DOHH2 (cell line): ENCODE data around the gene SCN2B.

ENCODE experiments used
- H3F3A ChIP-seq: fragments of 200-600 bp; sonication (generic), shearing (Covaris generic); 2 replicates; pipeline ENCODE4 v1.6.0; 2016; ENCODE audit warnings: antibody characterized with exemption, mild to moderate bottlenecking; ENCODE audit not compliant: control insufficient read depth, insufficient read depth
- H3K27ac ChIP-seq: fragments of 200-600 bp; sonication (generic); 2 replicates; pipeline ENCODE4 v1.5.1; 2014; ENCODE audit warnings: low read depth, mild to moderate bottlenecking, low read length, moderate library complexity
- H3K27me3 ChIP-seq: fragments of 200-600 bp; sonication (generic); 2 replicates; pipeline ENCODE4 v1.6.1; 2014; ENCODE audit warnings: mild to moderate bottlenecking, low read length, mixed read lengths; ENCODE audit not compliant: control insufficient read depth
- H3K36me3 ChIP-seq: fragments of 200-600 bp; sonication (generic); 2 replicates; pipeline ENCODE4 v1.6.1; 2014; ENCODE audit warnings: mild to moderate bottlenecking, low read length, moderate library complexity, mixed read lengths; ENCODE audit not compliant: control insufficient read depth
- H3K4me1 ChIP-seq: fragments of 200-600 bp; sonication (generic); 2 replicates; pipeline ENCODE4 v1.6.1; 2014; ENCODE audit warnings: mild to moderate bottlenecking, low read length, mixed read lengths; ENCODE audit not compliant: control insufficient read depth
- H3K4me2 ChIP-seq: fragments of 200-600 bp; sonication (generic); 2 replicates; pipeline ENCODE4 v1.6.0; 2014; ENCODE audit warnings: mild to moderate bottlenecking, low read length, moderate library complexity
- H3K4me3 ChIP-seq: fragments of 200-600 bp; sonication (generic); 2 replicates; pipeline ENCODE4 v1.5.1; 2014; ENCODE audit warnings: mild to moderate bottlenecking, low read length, mixed read lengths
- H3K79me2 ChIP-seq: fragments of 200-600 bp; sonication (generic); 2 replicates; pipeline ENCODE4 v1.6.1; 2014; ENCODE audit warnings: mild to moderate bottlenecking, low read length, mixed read lengths; ENCODE audit not compliant: control insufficient read depth
- H3K9me2 ChIP-seq: fragments of 200-600 bp; sonication (generic); replicated peaks from 2 replicates; pipeline ENCODE4 v1.6.1; 2014; ENCODE audit warnings: mild to moderate bottlenecking, low read length, mixed read lengths; ENCODE audit not compliant: control insufficient read depth
- H3K9me3 ChIP-seq: fragments of 200-600 bp; sonication (generic); 2 replicates; pipeline ENCODE4 v1.6.1; 2014; ENCODE audit warnings: antibody characterized with exemption, low read length, mixed read lengths; ENCODE audit not compliant: control insufficient read depth, insufficient read depth
- H4K20me1 ChIP-seq: fragments of 200-600 bp; sonication (generic); 2 replicates; pipeline ENCODE4 v1.6.0; 2014; ENCODE audit warnings: low read depth, mild to moderate bottlenecking, antibody characterized with exemption, low read length, moderate library complexity; ENCODE audit not compliant: control insufficient read depth, insufficient read depth
- EZH2phosphoT487 ChIP-seq: fragments of 200-600 bp; sonication (generic); IDR thresholded peaks from 2 replicates; pipeline ENCODE4 v1.6.1; 2017; ENCODE audit warnings: borderline replicate concordance, mild to moderate bottlenecking, antibody characterized with exemption, low read length, moderate library complexity, mixed read lengths
- TF ChIP-seq, protein P1 (sequence below): fragments of 200-600 bp; sonication (generic); IDR thresholded peaks from one replicate; pipeline ENCODE4 v1.5.1; 2014; ENCODE audit warnings: antibody characterized with exemption, mild to moderate bottlenecking, low read depth, low read length; ENCODE audit not compliant: poor library complexity, severe bottlenecking

Gene SCN2B

DNA sequence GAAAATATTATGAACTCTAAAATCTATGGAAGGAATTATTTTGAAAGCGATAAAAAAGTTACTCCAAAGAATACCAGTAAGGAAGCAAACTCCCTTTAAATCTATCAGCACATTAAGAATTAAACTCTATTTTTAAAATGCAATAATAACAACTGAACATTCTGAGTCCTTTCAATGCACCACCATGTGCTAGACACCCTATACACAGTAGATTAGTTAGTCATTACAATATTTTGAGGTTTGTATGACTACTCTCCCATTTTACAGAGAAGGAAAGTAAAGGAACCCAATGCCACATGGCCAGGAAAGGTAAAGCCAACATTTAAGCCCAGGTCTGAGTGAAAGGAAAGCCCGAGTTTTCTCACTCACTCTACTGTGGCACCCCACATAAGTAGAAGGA is 30.6 kb upstream of the SCN2B start:
- TF ChIP-seq EZH2phosphoT487 = no peak
- TF ChIP-seq, protein P1, sequence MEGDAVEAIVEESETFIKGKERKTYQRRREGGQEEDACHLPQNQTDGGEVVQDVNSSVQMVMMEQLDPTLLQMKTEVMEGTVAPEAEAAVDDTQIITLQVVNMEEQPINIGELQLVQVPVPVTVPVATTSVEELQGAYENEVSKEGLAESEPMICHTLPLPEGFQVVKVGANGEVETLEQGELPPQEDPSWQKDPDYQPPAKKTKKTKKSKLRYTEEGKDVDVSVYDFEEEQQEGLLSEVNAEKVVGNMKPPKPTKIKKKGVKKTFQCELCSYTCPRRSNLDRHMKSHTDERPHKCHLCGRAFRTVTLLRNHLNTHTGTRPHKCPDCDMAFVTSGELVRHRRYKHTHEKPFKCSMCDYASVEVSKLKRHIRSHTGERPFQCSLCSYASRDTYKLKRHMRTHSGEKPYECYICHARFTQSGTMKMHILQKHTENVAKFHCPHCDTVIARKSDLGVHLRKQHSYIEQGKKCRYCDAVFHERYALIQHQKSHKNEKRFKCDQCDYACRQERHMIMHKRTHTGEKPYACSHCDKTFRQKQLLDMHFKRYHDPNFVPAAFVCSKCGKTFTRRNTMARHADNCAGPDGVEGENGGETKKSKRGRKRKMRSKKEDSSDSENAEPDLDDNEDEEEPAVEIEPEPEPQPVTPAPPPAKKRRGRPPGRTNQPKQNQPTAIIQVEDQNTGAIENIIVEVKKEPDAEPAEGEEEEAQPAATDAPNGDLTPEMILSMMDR = no peak
- H3K27me3 ChIP-seq = no peaks in the 10 kb centered on the region
- H3K9me3 ChIP-seq = no peaks in the 10 kb centered on the region
- H3K36me3 ChIP-seq = no peaks in the 10 kb centered on the region
- H3K79me2 ChIP-seq = no peaks in the 10 kb centered on the region
- peaks cover 17% of the 10 kb centered on the region for H3K4me1 ChIP-seq
- no peaks in the 10 kb centered on the region for H4K20me1 ChIP-seq
- H3K27ac ChIP-seq = peak overlapping the region; percentile 51
- H3K4me2 ChIP-seq = peak overlapping the region; percentile 58
- no peaks in the 10 kb centered on the region for H3F3A ChIP-seq
- H3K4me3 ChIP-seq = peak overlapping the region; percentile 52
- no peaks in the 10 kb centered on the region for H3K9me2 ChIP-seq

DNA sequence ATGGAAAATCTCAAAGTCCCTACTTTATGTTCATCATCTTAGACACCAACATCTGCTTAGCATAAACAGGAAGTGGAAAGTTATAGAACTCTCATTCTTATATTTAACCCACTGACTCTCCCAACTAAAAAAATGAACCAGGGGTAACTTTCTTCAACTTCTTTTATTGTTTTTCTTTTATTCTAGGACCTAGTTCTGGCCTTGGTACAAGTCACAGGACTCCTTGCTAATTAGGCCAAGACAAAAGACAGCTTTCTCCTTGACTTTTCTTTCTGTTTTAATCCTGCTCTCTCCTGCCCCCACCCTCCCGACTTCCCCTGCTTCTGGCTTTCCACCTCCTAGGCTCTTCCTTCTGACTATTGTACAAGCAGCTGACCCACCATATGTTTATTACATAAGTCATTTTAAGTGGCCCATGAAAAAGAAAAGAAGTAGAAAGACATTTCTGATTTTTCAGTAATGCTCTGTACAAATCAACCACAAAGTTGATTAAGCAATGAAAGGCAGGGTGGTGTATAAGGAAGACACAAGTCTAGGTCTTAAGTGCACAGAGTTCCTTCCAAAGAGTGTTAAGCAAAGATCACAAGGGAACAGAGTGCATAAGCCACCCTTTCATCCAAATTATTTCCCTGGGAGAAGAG is 30.1 kb upstream of the SCN2B start:
- no peaks in the 10 kb centered on the region for H4K20me1 ChIP-seq
- H3K36me3 ChIP-seq = no peaks in the 10 kb centered on the region
- H3F3A ChIP-seq = no peaks in the 10 kb centered on the region
- no peaks in the 10 kb centered on the region for H3K9me3 ChIP-seq
- peaks cover 17% of the 10 kb centered on the region for H3K4me1 ChIP-seq
- no peak for TF ChIP-seq EZH2phosphoT487
- TF ChIP-seq, protein P1 = no peak
- H3K27me3 ChIP-seq = no peaks in the 10 kb centered on the region
- no peaks in the 10 kb centered on the region for H3K9me2 ChIP-seq
- H3K4me2 ChIP-seq = peak overlapping the region; percentile 58
- H3K4me3 ChIP-seq = peak overlapping the region; percentile 52
- H3K27ac ChIP-seq = peak overlapping the region; percentile 51
- H3K79me2 ChIP-seq = no peaks in the 10 kb centered on the region

DNA sequence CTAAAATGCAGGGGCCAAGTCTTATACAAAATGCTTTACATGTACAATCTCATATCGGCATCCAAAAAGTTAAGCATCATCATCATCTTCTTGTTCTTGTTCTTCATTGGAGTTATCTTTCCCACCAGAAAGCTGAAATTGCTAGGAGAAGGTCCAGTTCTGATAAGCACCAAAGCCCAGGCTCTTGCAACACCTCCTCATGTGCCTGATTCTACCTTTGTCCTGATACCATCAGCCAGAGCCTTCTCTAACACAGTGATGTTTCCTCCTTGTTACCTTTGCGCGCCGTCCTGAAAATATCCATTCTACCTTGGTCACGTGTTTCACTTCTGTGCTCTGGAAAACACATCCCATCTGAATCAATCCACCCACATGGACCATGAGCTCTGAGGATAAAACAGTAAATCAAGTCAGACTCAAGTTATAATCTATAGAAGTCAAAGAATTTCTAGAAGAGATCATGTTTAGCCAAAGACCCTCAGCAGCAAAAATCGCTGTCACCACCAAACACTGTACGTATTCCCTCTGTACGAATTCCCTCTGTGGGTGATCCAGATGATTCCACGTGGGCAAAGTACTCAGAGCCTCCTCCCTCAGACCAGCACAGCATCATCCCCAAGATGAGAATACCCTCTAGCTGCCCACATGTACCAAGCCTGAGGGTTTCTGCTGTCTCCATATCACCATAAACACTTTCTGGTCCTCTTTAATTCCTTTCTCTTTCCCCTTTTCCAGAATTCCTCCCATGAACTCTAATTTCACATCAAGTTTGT is 29.4 kb upstream of the SCN2B start:
- H3K9me2 ChIP-seq = no peaks in the 10 kb centered on the region
- H3K9me3 ChIP-seq = no peaks in the 10 kb centered on the region
- peak overlapping the region; percentile 52 for H3K4me3 ChIP-seq
- H3K4me1 ChIP-seq = peaks cover 17% of the 10 kb centered on the region
- H3K27ac ChIP-seq = peak overlapping the region; percentile 51
- H3F3A ChIP-seq = no peaks in the 10 kb centered on the region
- H3K79me2 ChIP-seq = no peaks in the 10 kb centered on the region
- TF ChIP-seq, protein P1 = no peak
- TF ChIP-seq EZH2phosphoT487 = no peak
- peak overlapping the region; percentile 58 for H3K4me2 ChIP-seq
- H3K27me3 ChIP-seq = no peaks in the 10 kb centered on the region
- no peaks in the 10 kb centered on the region for H3K36me3 ChIP-seq
- no peaks in the 10 kb centered on the region for H4K20me1 ChIP-seq
